ENCODE results near the gene GOLGA6L2.

- TF ChIP-seq POLR2AphosphoS5 (IDR thresholded peaks at IDR 0.05) (no peak), POLR2A (IDR thresholded peaks at IDR 0.05) (no peak)
Observed at GRCh38 chr15:23402544-23402943, 44.5 kb downstream of the GOLGA6L2 start.

Measured in prostate gland (tissue), 1 donor.